H1 (cell line): Measurements from ENCODE around the gene DHX58. TPM values are rescaled to one million over a fixed set of nuclear protein-coding genes. Genes with fewer than 3 reads are reported as not detected.
A peak's percentile ranks its signal among the peaks of the same experiment; 100 is the strongest.

ENCODE experiments used
- CTCF ChIA-PET: fragments of 300-600 bp; sonication (Branson Sonifier 250); formaldehyde crosslinking; loops from one replicate; lab custom pipeline; 2021; ENCODE audit not compliant: partially characterized antibody; lab: Charles Lee
- POLR2A ChIA-PET: fragments of 300-600 bp; sonication (Branson Sonifier 250); formaldehyde crosslinking; loops from one replicate; lab custom pipeline; 2021; ENCODE audit warnings: inconsistent platforms; ENCODE audit not compliant: partially characterized antibody; lab: Charles Lee
- DNase-seq, 2 experiments: peaks; one replicate each; pipeline versions ENCODE4 v3.0.0 to v3.0.0-alpha.2; 2010 to 2022; ENCODE audit warnings: low spot score in 2 of 2, low read depth in 1 of 2, mixed read lengths in 1 of 2
- FAIRE-seq: peaks from 2 replicates; lab custom pipeline; 2011; peaks lifted over from hg19 to GRCh38; lab: Jason Lieb, UNC
- H2AFZ ChIP-seq: 2 replicates; pipeline ENCODE4 v1.8.1; 2012; ENCODE audit warnings: low read length, inconsistent platforms
- H2AK5ac ChIP-seq: 2 replicates; pipeline ENCODE4 v1.6.1; 2013; ENCODE audit warnings: low read depth, low read length
- H2BK120ac ChIP-seq: replicated peaks from 2 replicates; pipeline ENCODE3; 2013; ENCODE audit warnings: low read depth, low read length, inconsistent platforms
- H2BK12ac ChIP-seq: 2 replicates; pipeline ENCODE4 v1.6.1; 2013; ENCODE audit warnings: low read depth, low read length
- H2BK15ac ChIP-seq: 2 replicates; pipeline ENCODE4 v1.6.1; 2013; ENCODE audit warnings: low read length
- H2BK20ac ChIP-seq: 2 replicates; pipeline ENCODE4 v1.6.1; 2013; ENCODE audit warnings: low read length
- H2BK5ac ChIP-seq: 2 replicates; pipeline ENCODE4 v1.6.1; 2013; ENCODE audit warnings: low read depth, low read length
- H3K14ac ChIP-seq: 2 replicates; pipeline ENCODE4 v1.6.1; 2013; ENCODE audit warnings: inconsistent platforms; ENCODE audit not compliant: insufficient read length
- H3K18ac ChIP-seq: 2 replicates; pipeline ENCODE4 v1.6.1; 2013; ENCODE audit warnings: low read length; ENCODE audit errors: extremely low read depth
- H3K23ac ChIP-seq: 2 replicates; pipeline ENCODE4 v1.6.1; 2013; ENCODE audit warnings: inconsistent platforms; ENCODE audit not compliant: insufficient read length
- H3K23me2 ChIP-seq: 2 replicates; pipeline ENCODE4 v1.6.1; 2013; ENCODE audit warnings: low read depth, low read length
- H3K27ac ChIP-seq: 2 replicates; pipeline ENCODE4 v1.6.1; 2011; ENCODE audit warnings: low read depth, low read length, inconsistent platforms
- H3K27me3 ChIP-seq, 4 experiments: replicated peaks in 1 of 4; 1 replicate in 1 of 4; 2 replicates in 3 of 4; pipeline versions ENCODE4 v1.6.1 to v1.8.1; 2011 to 2013; ENCODE audit warnings: low read length in 3 of 4, mild to moderate bottlenecking in 3 of 4, inconsistent platforms in 2 of 4, mixed read lengths in 2 of 4, moderate library complexity in 1 of 4; ENCODE audit not compliant: control insufficient read depth in 3 of 4, insufficient read depth in 3 of 4; ENCODE audit errors: extremely low read depth in 1 of 4
- H3K36me3 ChIP-seq, 4 experiments: 2 replicates each; pipeline versions ENCODE4 v1.6.1 to v1.8.1; 2011 to 2013; ENCODE audit warnings: mild to moderate bottlenecking in 4 of 4, low read length in 3 of 4, moderate library complexity in 2 of 4, control low read depth in 1 of 4, inconsistent platforms in 1 of 4; ENCODE audit not compliant: insufficient read depth in 4 of 4, control insufficient read depth in 2 of 4
- H3K4ac ChIP-seq: replicated peaks from 2 replicates; pipeline ENCODE3; 2013; ENCODE audit warnings: low read length, low read depth, mixed read lengths, inconsistent platforms; ENCODE audit not compliant: insufficient read length
- H3K4me1 ChIP-seq, 4 experiments: replicated peaks in 1 of 4; 1 replicate in 1 of 4; 2 replicates in 3 of 4; pipeline versions ENCODE4 v1.6.1 to v1.8.1; 2011 to 2013; ENCODE audit warnings: low read length in 3 of 4, inconsistent platforms in 2 of 4, mixed read lengths in 1 of 4; ENCODE audit not compliant: insufficient read depth in 4 of 4, control insufficient read depth in 3 of 4
- H3K4me2 ChIP-seq, 2 experiments: 2 replicates each; pipeline versions ENCODE4 v1.6.1 to v1.8.1; 2011 to 2013; ENCODE audit warnings: low read depth in 2 of 2, low read length in 2 of 2, control low read depth in 1 of 2, inconsistent platforms in 1 of 2, mild to moderate bottlenecking in 1 of 2; ENCODE audit not compliant: insufficient read depth in 1 of 2
- H3K4me3 ChIP-seq, 4 experiments: fragments of 200-600, 300-600 bp in 1 of 4; sonication (generic), shearing (Covaris generic), sonication (Bioruptor Twin) in 1 of 4; 2 replicates each; pipeline versions ENCODE4 v1.5.1 to v1.8.1; 2011 to 2016; ENCODE audit warnings: low read length in 4 of 4, low read depth in 3 of 4, control low read depth in 2 of 4, inconsistent platforms in 2 of 4, mild to moderate bottlenecking in 2 of 4, mixed read lengths in 1 of 4, moderate library complexity in 1 of 4; ENCODE audit not compliant: insufficient read depth in 2 of 4; ENCODE audit errors: extremely low read depth in 1 of 4
- H3K56ac ChIP-seq: replicated peaks from 2 replicates; pipeline ENCODE3; 2013; ENCODE audit warnings: low read depth, mild to moderate bottlenecking, mixed read lengths, low read length, inconsistent platforms; ENCODE audit not compliant: insufficient read length
- H3K79me1 ChIP-seq: 2 replicates; pipeline ENCODE4 v1.6.1; 2013; ENCODE audit warnings: low read depth, low read length, control low read depth
- H3K79me2 ChIP-seq, 2 experiments: 2 replicates each; pipeline versions ENCODE4 v1.6.1 to v1.8.1; 2012 to 2013; ENCODE audit warnings: low read length in 2 of 2, mild to moderate bottlenecking in 2 of 2, inconsistent platforms in 1 of 2; ENCODE audit not compliant: insufficient read depth in 2 of 2, control insufficient read depth in 1 of 2
- H3K9ac ChIP-seq, 4 experiments: replicated peaks in 1 of 4; 1 replicate in 1 of 4; 2 replicates in 3 of 4; pipeline versions ENCODE4 v1.6.1 to v1.8.1; 2011 to 2013; ENCODE audit warnings: low read depth in 3 of 4, low read length in 3 of 4, control low read depth in 2 of 4, mild to moderate bottlenecking in 2 of 4, moderate library complexity in 2 of 4, inconsistent platforms in 1 of 4; ENCODE audit errors: extremely low read depth in 1 of 4
- H3K9me3 ChIP-seq, 2 experiments: 2 replicates each; pipeline versions ENCODE4 v1.6.1 to v1.8.1; 2012 to 2013; ENCODE audit warnings: mild to moderate bottlenecking in 2 of 2, moderate library complexity in 2 of 2, control low read depth in 1 of 2, inconsistent platforms in 1 of 2, low read depth in 1 of 2, low read length in 1 of 2, mixed read lengths in 1 of 2; ENCODE audit not compliant: insufficient read depth in 2 of 2
- H4K20me1 ChIP-seq, 2 experiments: replicated peaks in 1 of 2; 2 replicates each; pipeline versions ENCODE3 to v1.8.1; 2011 to 2013; ENCODE audit warnings: inconsistent platforms in 2 of 2, low read length in 2 of 2, mild to moderate bottlenecking in 1 of 2; ENCODE audit not compliant: insufficient read depth in 2 of 2, control insufficient read depth in 1 of 2
- H4K5ac ChIP-seq: 2 replicates; pipeline ENCODE4 v1.6.1; 2013; ENCODE audit warnings: low read length, low read depth, mixed read lengths, inconsistent platforms; ENCODE audit not compliant: insufficient read length
- H4K8ac ChIP-seq: 2 replicates; pipeline ENCODE4 v1.8.0; 2013; ENCODE audit warnings: mild to moderate bottlenecking, moderate library complexity, low read length, inconsistent platforms; ENCODE audit not compliant: insufficient read depth; ENCODE audit errors: extremely low read depth
- H4K91ac ChIP-seq: replicated peaks from 2 replicates; pipeline ENCODE3; 2013; ENCODE audit warnings: low read length, mixed read lengths, inconsistent platforms; ENCODE audit not compliant: insufficient read length
- BCL11A ChIP-seq, 2 experiments: IDR thresholded peaks; one replicate each; pipeline ENCODE4 v1.6.1; 2011; ENCODE audit warnings: low read depth in 2 of 2, low read length in 2 of 2, mild to moderate bottlenecking in 2 of 2
- EGR1 ChIP-seq: IDR thresholded peaks from 2 replicates; pipeline ENCODE4 v1.6.1; 2011; ENCODE audit warnings: low read depth, low read length, borderline replicate concordance
- POLR2A ChIP-seq, 2 experiments: IDR thresholded peaks; 1 replicate in 1 of 2; 2 replicates in 1 of 2; pipeline ENCODE4 v1.6.1; 2011; ENCODE audit warnings: low read depth in 2 of 2, low read length in 2 of 2, mild to moderate bottlenecking in 2 of 2; ENCODE audit errors: control extremely low read depth in 1 of 2
- RXRA ChIP-seq: IDR thresholded peaks from 2 replicates; pipeline ENCODE4 v1.6.1; 2011; ENCODE audit warnings: low read depth, mild to moderate bottlenecking, low read length, moderate library complexity; ENCODE audit not compliant: insufficient read depth
- SIN3A ChIP-seq, 2 experiments: IDR thresholded peaks in 1 of 2; conservative IDR thresholded peaks in 1 of 2; 2 replicates each; pipeline ENCODE4 v1.6.1; 2011 to 2012; ENCODE audit warnings: low read length in 2 of 2, improper control_type of control experiment in 1 of 2, low read depth in 1 of 2, mild to moderate bottlenecking in 1 of 2
- SP2 ChIP-seq: IDR thresholded peaks from 2 replicates; pipeline ENCODE4 v1.6.1; 2012; ENCODE audit warnings: mild to moderate bottlenecking, low read length, inconsistent platforms
- SRF ChIP-seq: IDR thresholded peaks from 2 replicates; pipeline ENCODE4 v1.6.1; 2011; ENCODE audit warnings: mild to moderate bottlenecking, low read depth, low read length, moderate library complexity
- SUZ12 ChIP-seq: fragments of 200-600 bp; sonication (generic); IDR thresholded peaks from 2 replicates; pipeline ENCODE4 v1.6.1; 2012; ENCODE audit warnings: mild to moderate bottlenecking, inconsistent platforms, low read length, moderate library complexity, mixed read lengths
- WGBS, 2 experiments: shearing (Covaris generic) in 1 of 2; methylation state at CpG; one replicate each; pipeline versions ENCODE4 v1.1.6 to v1.1.7; 2013 to 2015; ENCODE audit warnings: low lambda C conversion rate in 2 of 2, mixed read lengths in 2 of 2, inconsistent platforms in 1 of 2, low coverage in 1 of 2, missing lambda C conversion rate in 1 of 2; ENCODE audit not compliant: insufficient replicate concordance in 2 of 2, insufficient coverage in 1 of 2, insufficient read length in 1 of 2; ENCODE audit errors: extremely low coverage in 1 of 2, missing lambda C conversion rate in 1 of 2; 5-methylcytosine and 5-hydroxymethylcytosine counted together
- polyA plus RNA-seq, 7 experiments: library from polyadenylated mRNA; depleted of rRNA in 3 of 7; stranded (reverse) in 5 of 7; unstranded in 2 of 7; fragments of >200 nt in 5 of 7; fragments of 200-250 nt in 2 of 7; gene quantifications; 1 replicate in 5 of 7; 2 replicates in 1 of 7; 4 replicates in 1 of 7; pipeline versions ENCODE4 v1.2.1 to v1.2.3, GENCODE V29; 2011 to 2013; ENCODE audit warnings: missing spikeins in 2 of 7, mixed read lengths in 2 of 7
- total RNA-seq: library from RNA; stranded (reverse); fragmentation: NEBNext Ultra II Directional; extraction: Animal tissue kit (Norgen Biotek cat#: 25700); gene quantifications from 2 replicates; pipeline ENCODE4 v1.2.1, GENCODE V29; 2021
- TF ChIP-seq, protein P1 (sequence below): IDR thresholded peaks from 2 replicates; pipeline ENCODE4 v1.6.1; 2012; ENCODE audit warnings: low read length, inconsistent platforms

DHX58 gene
- total and polyA plus RNA-seq, 2 of the 8 experiments (the other 6 are each of a cell fraction or from before 2014, with no cell fraction given) = 5.6 to 9.9 TPM

DNA sequence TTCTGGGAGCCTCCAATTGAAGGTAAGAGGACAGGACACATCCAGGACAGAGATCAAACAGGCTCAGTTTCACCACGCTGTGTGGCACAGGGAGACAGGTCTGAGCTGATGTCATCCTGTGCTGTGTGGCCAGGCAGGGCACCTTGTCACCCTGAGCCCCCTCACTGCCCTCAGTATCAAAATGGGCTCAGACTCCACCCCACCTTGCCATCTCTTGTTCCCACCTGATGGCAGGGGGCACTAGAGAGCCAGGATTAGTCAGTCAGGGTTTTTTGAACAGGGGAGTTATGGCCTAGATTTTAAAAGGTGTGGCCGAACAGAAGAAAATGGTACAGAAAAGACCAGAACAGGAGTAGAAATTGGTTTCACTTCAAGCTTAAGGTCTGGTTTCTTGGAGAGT is 6.0 kb upstream of the DHX58 start:
- Histone ChIP-seq H2BK5ac (no peak overlapping the region), H3K14ac (no peak overlapping the region), H2AK5ac (no peak overlapping the region), H4K91ac (no peak overlapping the region), H3K23me2 (peaks cover 10% of the 10 kb centered on the region), H3K23ac (no peak overlapping the region), H3K4me3 (no peak overlapping the region), H4K20me1 (peaks cover 0 to 5% of the 10 kb centered on the region in 2 experiments), H4K5ac (no peak overlapping the region), H2BK12ac (no peak overlapping the region), H2BK15ac (no peak overlapping the region), H3K9me3 (no peaks in the 10 kb centered on the region), H3K79me1 (no peaks in the 10 kb centered on the region; the same call in 1 of the 2 replicates), H3K4me2 (no peak overlapping the region), H2BK20ac (no peak overlapping the region), H3K36me3 (peaks cover 3 to 18% (median 5%) of the 10 kb centered on the region in 4 experiments; a peak in 6 of 8 replicates), H3K27me3 (no peaks in the 10 kb centered on the region; a peak in 2 of 7 replicates), H3K9ac (no peak overlapping the region), H3K18ac (no peak overlapping the region), H3K4ac (no peak overlapping the region), H3K56ac (no peak overlapping the region), H3K79me2 (no peaks in the 10 kb centered on the region), H2AFZ (no peak overlapping the region), H3K27ac (no peak overlapping the region), H3K4me1 (peaks cover 0 to 17% (median 13%) of the 10 kb centered on the region in 4 experiments; a peak in 6 of 7 replicates), H4K8ac (no peak overlapping the region), H2BK120ac (no peak overlapping the region)
- DNase-seq (peak in 1 of 2 experiments; percentile 66), FAIRE-seq (no peak)
- WGBS, 2 experiments = 82% methylated on average over 2 of the region's 2 CpGs; no CpG with 5 or more reads in 1 of the 2 experiments
- ChIA-PET CTCF (interaction anchor here (0.6 to 39.4 kb wide), 23 partner anchors 14 to 332 kb away, joined by 3 to 1084 read pairs (median 9); partner anchors contain the start of genes DNAJC7, JUP, KCNH4 and NKIRAS2), POLR2A (interaction anchor here (0.6 to 1.0 kb wide), 2 partner anchors 97 to 739 kb away, joined by 3 to 4 read pairs; no protein-coding TSS in a partner anchor)
- TF ChIP-seq SP2 = no peak
- no peak for TF ChIP-seq POLR2A (IDR thresholded peaks at IDR 0.05; ENCODE audit: control extremely low read depth in 1 of 2, low read depth in 2 of 2, low read length in 2 of 2)
- no peak for TF ChIP-seq SRF
- TF ChIP-seq EGR1 = no peak
- TF ChIP-seq, protein P1, sequence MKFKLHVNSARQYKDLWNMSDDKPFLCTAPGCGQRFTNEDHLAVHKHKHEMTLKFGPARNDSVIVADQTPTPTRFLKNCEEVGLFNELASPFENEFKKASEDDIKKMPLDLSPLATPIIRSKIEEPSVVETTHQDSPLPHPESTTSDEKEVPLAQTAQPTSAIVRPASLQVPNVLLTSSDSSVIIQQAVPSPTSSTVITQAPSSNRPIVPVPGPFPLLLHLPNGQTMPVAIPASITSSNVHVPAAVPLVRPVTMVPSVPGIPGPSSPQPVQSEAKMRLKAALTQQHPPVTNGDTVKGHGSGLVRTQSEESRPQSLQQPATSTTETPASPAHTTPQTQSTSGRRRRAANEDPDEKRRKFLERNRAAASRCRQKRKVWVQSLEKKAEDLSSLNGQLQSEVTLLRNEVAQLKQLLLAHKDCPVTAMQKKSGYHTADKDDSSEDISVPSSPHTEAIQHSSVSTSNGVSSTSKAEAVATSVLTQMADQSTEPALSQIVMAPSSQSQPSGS = no peak
- no peak for TF ChIP-seq SUZ12
- TF ChIP-seq BCL11A (IDR thresholded peaks at IDR 0.05; ENCODE audit: low read depth in 2 of 2, low read length in 2 of 2) = no peak
- no peak for TF ChIP-seq SIN3A (conservative IDR thresholded peaks at IDR 0.05 in 1 of 2, IDR thresholded peaks at IDR 0.05 in 1 of 2; ENCODE audit: low read depth in 1 of 2, low read length in 2 of 2)
- no peak for TF ChIP-seq RXRA
